ENCODE data around the gene LLGL1. TPM values are rescaled to one million over a fixed set of nuclear protein-coding genes. Genes with fewer than 3 reads are reported as not detected.

Gene LLGL1
- total RNA-seq, 1 donor from 2014 or later, result 25.3 TPM

GRCh38 chr17:18248811-18249210, 23.4 kb downstream of the LLGL1 start:
- Histone ChIP-seq H3K27ac (peak overlapping the region in 1 of 2 donors; percentile 48), H3K4me3 (no peak overlapping the region), H3K9me3 (no peaks in the 10 kb centered on the region), H3K36me3 (peaks cover 96 to 97% of the 10 kb centered on the region in 2 donors), H3K27me3 (no peaks in the 10 kb centered on the region), H3K4me1 (peaks cover 0 to 2% of the 10 kb centered on the region in 2 donors)
- intact Hi-C loops (cut with DNase I), result no loop called here
- TF ChIP-seq CTCF (IDR thresholded peaks at IDR 0.05), result no peak
- no peak for DNase-seq (ENCODE audit: low spot score in 2 of 2)

- TF ChIP-seq CTCF (IDR thresholded peaks at IDR 0.05), result no peak
- no peak for DNase-seq (ENCODE audit: low spot score in 2 of 2)
- Histone ChIP-seq H3K4me1 (peaks cover 0 to 2% of the 10 kb centered on the region in 2 donors), H3K27ac (no peak overlapping the region), H3K4me3 (no peak overlapping the region), H3K9me3 (no peaks in the 10 kb centered on the region), H3K27me3 (no peaks in the 10 kb centered on the region), H3K36me3 (peaks cover 98% of the 10 kb centered on the region in 2 donors)
- intact Hi-C loops (cut with DNase I), result no loop called here
Observed at GRCh38 chr17:18250259-18250658, 24.8 kb downstream of the LLGL1 start.

- Histone ChIP-seq H3K4me3 (no peak overlapping the region), H3K4me1 (peaks cover 0 to 2% of the 10 kb centered on the region in 2 donors), H3K27me3 (no peaks in the 10 kb centered on the region), H3K36me3 (peaks cover 98% of the 10 kb centered on the region in 2 donors), H3K9me3 (no peaks in the 10 kb centered on the region), H3K27ac (no peak overlapping the region)
- no peak for DNase-seq (ENCODE audit: low spot score in 2 of 2)
- intact Hi-C loops (cut with DNase I), result no loop called here
- TF ChIP-seq CTCF (IDR thresholded peaks at IDR 0.05), result no peak
Observed at GRCh38 chr17:18250708-18251107, 25.3 kb downstream of the LLGL1 start.

GRCh38 chr17:18251204-18251603, 25.8 kb downstream of the LLGL1 start:
- no peak for TF ChIP-seq CTCF (IDR thresholded peaks at IDR 0.05)
- Histone ChIP-seq H3K4me3 (no peak overlapping the region), H3K4me1 (peaks cover under 1 to 2% of the 10 kb centered on the region in 2 donors), H3K27me3 (no peaks in the 10 kb centered on the region), H3K9me3 (no peaks in the 10 kb centered on the region), H3K36me3 (peaks cover 98% of the 10 kb centered on the region in 2 donors), H3K27ac (no peak overlapping the region)
- no peak for DNase-seq (ENCODE audit: low spot score in 2 of 2)
- intact Hi-C loops (cut with DNase I), result no loop called here

- no peaks in the 10 kb centered on the region for H3K27me3 ChIP-seq
- DNase-seq (ENCODE audit: low spot score in 2 of 2), result no peak
- no peak overlapping the region for H3K27ac ChIP-seq
- TF ChIP-seq CTCF (IDR thresholded peaks at IDR 0.05), result no peak
- H3K4me1 ChIP-seq, result peaks cover 9 to 10% of the 10 kb centered on the region in 2 donors
- H3K36me3 ChIP-seq, result peaks cover 91 to 93% of the 10 kb centered on the region in 2 donors
- H3K9me3 ChIP-seq, result no peaks in the 10 kb centered on the region
- intact Hi-C loops (cut with DNase I), result no loop called here
- H3K4me3 ChIP-seq, result no peak overlapping the region
Observed at GRCh38 chr17:18252160-18252559, 26.7 kb downstream of the LLGL1 start.
